Small intestine (tissue), 7 donors: ENCODE results near the gene PHKG1. TPM values are rescaled to one million over a fixed set of nuclear protein-coding genes. Genes with fewer than 3 reads are reported as not detected.
"Not testable (repeated sequence)": the region's sequence is repeated elsewhere in the genome, so short reads cannot be mapped to it uniquely, and the experiment has no call there.

Source experiments
- DNase-seq, 2 donors: peaks; one replicate each; pipeline versions ENCODE4 v3.0.0 to v3.0.0-alpha.2; 2013
- FAIRE-seq: peaks from 2 replicates; lab custom pipeline; 2012; peaks lifted over from hg19 to GRCh38; lab: Jason Lieb, UNC
- H3K27ac ChIP-seq, 3 donors: one replicate each; pipeline ENCODE4 v1.5.1; 2013; ENCODE audit warnings: low read length in 2 of 3, mild to moderate bottlenecking in 2 of 3, control low read depth in 1 of 3, inconsistent platforms in 1 of 3, low read depth in 1 of 3, moderate library complexity in 1 of 3
- H3K27me3 ChIP-seq, 3 donors: one replicate each; pipeline ENCODE4 v1.6.1; 2013; ENCODE audit warnings: low read length in 3 of 3, inconsistent platforms in 1 of 3; ENCODE audit not compliant: control insufficient read depth in 3 of 3, insufficient read depth in 3 of 3
- H3K36me3 ChIP-seq, 3 donors: one replicate each; pipeline ENCODE4 v1.6.1; 2013; ENCODE audit warnings: low read length in 3 of 3, inconsistent platforms in 1 of 3, low read depth in 1 of 3, mild to moderate bottlenecking in 1 of 3, moderate library complexity in 1 of 3; ENCODE audit not compliant: control insufficient read depth in 3 of 3, insufficient read depth in 2 of 3
- H3K4me1 ChIP-seq, 3 donors: one replicate each; pipeline ENCODE4 v1.6.1; 2013; ENCODE audit warnings: low read length in 2 of 3, inconsistent platforms in 1 of 3, low read depth in 1 of 3, mild to moderate bottlenecking in 1 of 3, moderate library complexity in 1 of 3; ENCODE audit not compliant: control insufficient read depth in 3 of 3, insufficient read depth in 2 of 3
- H3K4me3 ChIP-seq, 3 donors: one replicate each; pipeline ENCODE4 v1.5.1; 2013; ENCODE audit warnings: low read length in 3 of 3, control low read depth in 1 of 3, inconsistent platforms in 1 of 3, low read depth in 1 of 3, mild to moderate bottlenecking in 1 of 3, moderate library complexity in 1 of 3
- H3K9me3 ChIP-seq, 2 donors: one replicate each; pipeline ENCODE4 v1.6.1; 2013; ENCODE audit warnings: low read depth in 1 of 2, low read length in 1 of 2; ENCODE audit not compliant: control insufficient read depth in 2 of 2, insufficient read depth in 1 of 2
- WGBS, 3 donors: extraction: QIAGEN DNeasy Blood & Tissue Kit; methylation state at CpG; one replicate each; pipeline ENCODE4 v1.1.7; 2013; 5-methylcytosine and 5-hydroxymethylcytosine counted together
- polyA plus RNA-seq, 4 donors: library from polyadenylated mRNA; stranded (reverse) in 3 of 4; unstranded in 1 of 4; fragments of 200-250 nt in 3 of 4; fragments of 120-200 nt in 1 of 4; gene quantifications; one replicate each; pipeline versions ENCODE4 v1.2.1 to v1.2.3, GENCODE V29; 2013
- donor health status: healthy with polysubstance abuse.
- donor health status: control.
- donor health status: control.
- donor health status: Bipolar disorder and iron deficiency.
- donor health status: healthy.

The PHKG1 gene
- polyA plus RNA-seq, 4 donors = 0.49 to 2.3 (median 1.2) TPM

GRCh38 chr7:56092388-56092787 is 364 bp downstream of the PHKG1 start:
- peak overlapping the region in 1 of 3 donors; percentile 21 for H3K27ac ChIP-seq
- peaks cover 0 to 25% (median 0%) of the 10 kb centered on the region in 3 donors for H3K36me3 ChIP-seq
- 58 to 65% (median 65%) methylated on average over 6 of the region's 6 CpGs for WGBS, 3 donors
- H3K4me1 ChIP-seq, FAIRE-seq, H3K9me3 ChIP-seq, H3K4me3 ChIP-seq, DNase-seq, H3K27me3 ChIP-seq: not testable (repeated sequence)

- FAIRE-seq (no peak), DNase-seq (no peak)
- Histone ChIP-seq H3K4me1 (no peaks in the 10 kb centered on the region), H3K36me3 (peaks cover 0 to 31% (median 0%) of the 10 kb centered on the region in 3 donors), H3K27me3 (no peaks in the 10 kb centered on the region), H3K27ac (no peak overlapping the region), H3K4me3 (no peak overlapping the region), H3K9me3 (no peaks in the 10 kb centered on the region)
- WGBS, 3 donors = 83 to 90% (median 86%) methylated on average over 3 of the region's 3 CpGs
These were observed 1.2 kb downstream of the PHKG1 start for GRCh38 chr7:56091591-56091990.

- Histone ChIP-seq H3K27me3 (no peaks in the 10 kb centered on the region), H3K9me3 (no peaks in the 10 kb centered on the region), H3K4me1 (no peaks in the 10 kb centered on the region), H3K36me3 (peaks cover 0 to 48% (median 0%) of the 10 kb centered on the region in 3 donors), H3K4me3 (no peak overlapping the region), H3K27ac (no peak overlapping the region)
- FAIRE-seq (no peak), DNase-seq (no peak)
- WGBS, 3 donors = 92 to 94% (median 93%) methylated on average over 16 of the region's 16 CpGs
These were observed 5.3 kb downstream of the PHKG1 start for GRCh38 chr7:56087445-56087844.

- 96 to 98% (median 97%) methylated on average over 7 of the region's 7 CpGs for WGBS, 3 donors
- H3K36me3 ChIP-seq = peaks cover 0 to 52% (median 0%) of the 10 kb centered on the region in 3 donors
- H3K27me3 ChIP-seq = no peaks in the 10 kb centered on the region
- DNase-seq = no peak
- no peak for FAIRE-seq
- H3K4me1 ChIP-seq = no peaks in the 10 kb centered on the region
- H3K27ac ChIP-seq = no peak overlapping the region
- H3K9me3 ChIP-seq = no peaks in the 10 kb centered on the region
- no peak overlapping the region for H3K4me3 ChIP-seq
These were observed 6.0 kb downstream of the PHKG1 start for GRCh38 chr7:56086761-56087160.

GRCh38 chr7:56083150-56083785 is 9.5 kb downstream of the PHKG1 start:
- no peak overlapping the region for H3K27ac ChIP-seq
- no peaks in the 10 kb centered on the region for H3K4me1 ChIP-seq
- DNase-seq (no peak), FAIRE-seq (no peak)
- no peaks in the 10 kb centered on the region for H3K27me3 ChIP-seq
- peaks cover 0 to 65% (median 3%) of the 10 kb centered on the region in 3 donors for H3K36me3 ChIP-seq
- H3K4me3 ChIP-seq = no peak overlapping the region
- H3K9me3 ChIP-seq = no peaks in the 10 kb centered on the region
- 29 to 56% (median 45%) methylated on average over 13 of the region's 13 CpGs for WGBS, 3 donors

- Histone ChIP-seq H3K4me3 (no peak overlapping the region), H3K27me3 (no peaks in the 10 kb centered on the region), H3K27ac (no peak overlapping the region), H3K4me1 (no peaks in the 10 kb centered on the region), H3K36me3 (peaks cover 0 to 66% (median 3%) of the 10 kb centered on the region in 3 donors), H3K9me3 (no peaks in the 10 kb centered on the region)
- DNase-seq (no peak), FAIRE-seq (no peak)
- 95 to 98% (median 96%) methylated on average over 29 of the region's 29 CpGs for WGBS, 3 donors
These were observed 11.0 kb downstream of the PHKG1 start for GRCh38 chr7:56081626-56082340.

GRCh38 chr7:56080726-56081435 is 11.9 kb downstream of the PHKG1 start:
- not testable (repeated sequence) for H3K4me3 ChIP-seq, H3K4me1 ChIP-seq, FAIRE-seq, H3K27ac ChIP-seq, DNase-seq, H3K9me3 ChIP-seq, H3K27me3 ChIP-seq
- peaks cover 0 to 67% (median 3%) of the 10 kb centered on the region in 3 donors for H3K36me3 ChIP-seq
- 93 to 95% (median 93%) methylated on average over 27 to 28 of the region's 28 CpGs for WGBS, 3 donors

GRCh38 chr7:56079450-56080185 is 13.1 kb downstream of the PHKG1 start:
- H3K27ac ChIP-seq = peak overlapping the region in 1 of 3 donors; percentile 55
- DNase-seq (no peak), FAIRE-seq (no peak)
- no peaks in the 10 kb centered on the region for H3K9me3 ChIP-seq
- H3K27me3 ChIP-seq = no peaks in the 10 kb centered on the region
- H3K36me3 ChIP-seq = peaks cover 0 to 68% (median 3%) of the 10 kb centered on the region in 3 donors
- no peak overlapping the region for H3K4me3 ChIP-seq
- H3K4me1 ChIP-seq = peaks cover 0 to under 1% (median 0%) of the 10 kb centered on the region in 3 donors
- WGBS, 3 donors = 66 to 81% (median 68%) methylated on average over 12 of the region's 12 CpGs
